Tibial artery (tissue), 4 donors: Measurements from ENCODE around the gene PATE4.

Source experiments
- DNase-seq, 2 donors: peaks; one replicate each; pipeline ENCODE4 v3.0.0-alpha.2; 2019
- H3K27ac ChIP-seq, 2 donors: fragments of 200-600 bp; sonication (generic) in 1 of 2; 1 replicate in 1 of 2; 2 replicates in 1 of 2; pipeline ENCODE4 v1.5.1; 2018 to 2019; ENCODE audit warnings: mild to moderate bottlenecking in 1 of 2
- H3K27me3 ChIP-seq, 2 donors: fragments of 200-600 bp; sonication (generic) in 1 of 2; one replicate each; pipeline versions ENCODE4 v1.5.1 to v1.6.0; 2016 to 2019
- H3K36me3 ChIP-seq, 3 donors: fragments of 200-600 bp; sonication (generic) in 2 of 3; one replicate each; pipeline ENCODE4 v1.5.1; 2016 to 2019; ENCODE audit warnings: mild to moderate bottlenecking in 2 of 3
- H3K4me1 ChIP-seq, 4 donors: fragments of 200-600 bp; sonication (generic) in 2 of 4; 1 replicate in 3 of 4; 2 replicates in 1 of 4; pipeline ENCODE4 v1.5.1; 2016 to 2019
- H3K4me3 ChIP-seq, 2 donors: fragments of 200-600 bp; sonication (generic) in 1 of 2; 1 replicate in 1 of 2; 2 replicates in 1 of 2; pipeline ENCODE4 v1.5.1; 2018 to 2019; ENCODE audit warnings: mild to moderate bottlenecking in 2 of 2
- H3K9me3 ChIP-seq, 3 donors: fragments of 200-600 bp; sonication (generic) in 1 of 3; one replicate each; pipeline ENCODE4 v1.5.1; 2016 to 2019
- CTCF ChIP-seq, 2 experiments: fragments of 200-600 bp in 1 of 2; fragments of 450-650 bp in 1 of 2; IDR thresholded peaks; one replicate each; pipeline ENCODE4 v1.5.1; 2017 to 2019; ENCODE audit warnings: antibody characterized with exemption in 2 of 2, mild to moderate bottlenecking in 1 of 2, moderate library complexity in 1 of 2
- intact Hi-C: fragments of 100-400 bp; cut with DNase I; formaldehyde crosslinking; loops from one replicate; pipeline ENCODE4 v1.15.0; 2023; ENCODE audit warnings: low total_unique reads

PATE4 gene

GRCh38 chr11:125833016-125833415, at the start of gene PATE4:
PATE4 (plus strand) TSS chr11:125833316; CDS start chr11:125833360, 44 bp downstream.
- no peak for DNase-seq
- H3K36me3 ChIP-seq = no peaks in the 10 kb centered on the region
- no peak within 1 kb of the TSS for H3K27ac ChIP-seq
- H3K9me3 ChIP-seq = peaks cover 0 to 15% (median 10%) of the 10 kb centered on the region in 3 donors
- intact Hi-C loops = no loop called here
- H3K4me1 ChIP-seq = no peaks in the 10 kb centered on the region
- no peaks in the 10 kb centered on the region for H3K27me3 ChIP-seq
- no peak within 1 kb of the TSS for H3K4me3 ChIP-seq
- TF ChIP-seq CTCF (IDR thresholded peaks at IDR 0.05) = no peak

- intact Hi-C loops = no loop called here
- no peak overlapping the region for H3K27ac ChIP-seq
- no peak for DNase-seq
- H3K4me1 ChIP-seq = no peaks in the 10 kb centered on the region
- TF ChIP-seq CTCF (IDR thresholded peaks at IDR 0.05) = no peak
- H3K36me3 ChIP-seq = no peaks in the 10 kb centered on the region
- H3K4me3 ChIP-seq = no peak overlapping the region
- no peaks in the 10 kb centered on the region for H3K9me3 ChIP-seq
- no peaks in the 10 kb centered on the region for H3K27me3 ChIP-seq
Observed at GRCh38 chr11:125784678-125785077, 48.4 kb upstream of the PATE4 start.

- no peak for DNase-seq
- no peak within 1 kb of the TSS for H3K4me3 ChIP-seq
- no peaks in the 10 kb centered on the region for H3K36me3 ChIP-seq
- H3K27ac ChIP-seq = no peak within 1 kb of the TSS
- no peaks in the 10 kb centered on the region for H3K27me3 ChIP-seq
- no peak for TF ChIP-seq CTCF (IDR thresholded peaks at IDR 0.05)
- H3K9me3 ChIP-seq = peaks cover 0 to 12% (median 0%) of the 10 kb centered on the region in 3 donors
- intact Hi-C loops = no loop called here
- no peaks in the 10 kb centered on the region for H3K4me1 ChIP-seq
Observed at GRCh38 chr11:125787827-125788226, 45.3 kb upstream of the PATE4 start, which contains the start of gene PATE3. PATE3 (plus strand) TSS chr11:125788127; CDS start chr11:125788152, 25 bp downstream.

- intact Hi-C loops = no loop called here
- Histone ChIP-seq H3K4me3 (no peak overlapping the region), H3K36me3 (no peaks in the 10 kb centered on the region), H3K27me3 (no peaks in the 10 kb centered on the region), H3K27ac (no peak overlapping the region), H3K9me3 (peaks cover 0 to 19% (median 10%) of the 10 kb centered on the region in 3 donors), H3K4me1 (no peaks in the 10 kb centered on the region)
- TF ChIP-seq CTCF (IDR thresholded peaks at IDR 0.05) = no peak
- DNase-seq = no peak
Observed at GRCh38 chr11:125790825-125791224, 42.3 kb upstream of the PATE4 start.

- intact Hi-C loops = no loop called here
- H3K4me1 ChIP-seq = no peaks in the 10 kb centered on the region
- no peak for DNase-seq
- H3K9me3 ChIP-seq = peaks cover 3 to 25% (median 17%) of the 10 kb centered on the region in 3 donors
- no peaks in the 10 kb centered on the region for H3K27me3 ChIP-seq
- no peaks in the 10 kb centered on the region for H3K36me3 ChIP-seq
- no peak for TF ChIP-seq CTCF (IDR thresholded peaks at IDR 0.05)
- H3K4me3 ChIP-seq = no peak overlapping the region
- H3K27ac ChIP-seq = no peak overlapping the region
Observed at GRCh38 chr11:125797641-125798040, 35.5 kb upstream of the PATE4 start.

- peaks cover 8 to 21% (median 18%) of the 10 kb centered on the region in 3 donors for H3K9me3 ChIP-seq
- DNase-seq = no peak
- no peaks in the 10 kb centered on the region for H3K36me3 ChIP-seq
- H3K4me3 ChIP-seq = no peak overlapping the region
- no peak overlapping the region for H3K27ac ChIP-seq
- no peaks in the 10 kb centered on the region for H3K27me3 ChIP-seq
- H3K4me1 ChIP-seq = no peaks in the 10 kb centered on the region
- TF ChIP-seq CTCF (IDR thresholded peaks at IDR 0.05) = no peak
- intact Hi-C loops = no loop called here
Observed at GRCh38 chr11:125799808-125800207, 33.3 kb upstream of the PATE4 start.
